Skeletal muscle tissue (tissue), 5 donors: ENCODE data around the gene CD3G. TPM values are rescaled to one million over a fixed set of nuclear protein-coding genes. Genes with fewer than 3 reads are reported as not detected.
"Not testable (repeated sequence)": the region's sequence is repeated elsewhere in the genome, so short reads cannot be mapped to it uniquely, and the experiment has no call there.

ENCODE experiments used
- H3K27ac ChIP-seq: one replicate; pipeline ENCODE4 v1.7.0; 2013; ENCODE audit warnings: mild to moderate bottlenecking, low read depth, low read length, inconsistent platforms
- H3K27me3 ChIP-seq, 3 donors: one replicate each; pipeline ENCODE4 v1.7.0; 2013; ENCODE audit warnings: low read length in 3 of 3; ENCODE audit not compliant: control insufficient read depth in 3 of 3, insufficient read depth in 3 of 3
- H3K36me3 ChIP-seq, 3 donors: one replicate each; pipeline ENCODE4 v1.7.0; 2013; ENCODE audit warnings: low read length in 3 of 3; ENCODE audit not compliant: control insufficient read depth in 3 of 3, insufficient read depth in 3 of 3
- H3K4me1 ChIP-seq, 3 donors: one replicate each; pipeline ENCODE4 v1.7.0; 2013; ENCODE audit warnings: low read length in 3 of 3, mild to moderate bottlenecking in 3 of 3; ENCODE audit not compliant: control insufficient read depth in 3 of 3, insufficient read depth in 3 of 3
- H3K4me3 ChIP-seq, 3 donors: one replicate each; pipeline ENCODE4 v1.7.0; 2013; ENCODE audit warnings: low read length in 3 of 3
- H3K9ac ChIP-seq, 3 donors: one replicate each; pipeline ENCODE4 v1.7.0; 2013; ENCODE audit warnings: low read length in 3 of 3, mild to moderate bottlenecking in 3 of 3, moderate library complexity in 2 of 3, low read depth in 1 of 3
- H3K9me3 ChIP-seq, 3 donors: one replicate each; pipeline ENCODE4 v1.7.0; 2013; ENCODE audit warnings: low read length in 3 of 3; ENCODE audit not compliant: control insufficient read depth in 3 of 3
- small RNA-seq: library from RNA; depleted of rRNA; stranded (forward); fragments of <200 nt; gene quantifications from one replicate; pipeline ENCODE3, GENCODE V24; 2014
- total RNA-seq: library from RNA; depleted of rRNA; stranded (reverse); fragments of >200 nt; gene quantifications from one replicate; pipeline ENCODE4 v1.2.3, GENCODE V29; 2014
- donor health status: Osteomylitis.

CD3G gene
- total RNA-seq, 1 donor from 2014 or later, result under 0.01 TPM

DNA sequence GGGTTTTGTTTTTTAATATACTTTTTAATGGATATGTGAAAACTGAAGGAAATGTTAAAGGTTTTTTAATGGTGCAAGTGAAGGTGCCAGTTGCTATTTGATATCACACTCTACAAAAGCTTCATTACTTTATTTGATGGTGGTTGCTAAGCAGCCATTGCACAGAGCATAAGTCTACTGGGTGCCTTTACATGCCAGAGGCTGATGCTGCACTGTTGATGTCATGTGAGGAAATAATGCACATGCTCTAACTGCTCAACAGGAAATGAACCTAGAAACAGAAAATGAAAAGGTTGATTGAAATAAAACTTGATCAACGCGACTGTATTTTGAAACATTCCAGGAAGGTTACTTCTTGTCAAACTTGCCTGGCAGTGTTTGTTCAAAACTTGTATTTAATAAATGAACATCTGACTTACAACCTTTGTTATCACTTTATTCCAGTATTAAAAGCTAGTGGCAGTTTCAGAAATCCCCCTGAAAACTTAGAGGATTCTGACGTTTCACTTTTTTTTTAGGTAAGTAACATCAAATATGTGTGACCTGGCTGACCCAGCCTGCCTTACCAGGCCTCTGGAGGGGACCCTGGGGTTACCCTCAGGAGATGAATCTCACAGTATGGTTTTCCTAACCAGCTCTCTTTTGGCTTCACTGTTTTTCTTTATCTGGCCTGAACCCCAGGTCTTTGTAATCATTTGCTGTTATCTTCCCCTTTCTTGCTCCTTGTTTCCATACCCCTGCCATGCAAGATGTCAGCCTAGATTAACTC, 54.8 kb downstream of the CD3G start:
- H3K27me3 ChIP-seq, result no peaks in the 10 kb centered on the region
- no peak overlapping the region for H3K9ac ChIP-seq
- no peak overlapping the region for H3K4me3 ChIP-seq
- H3K27ac ChIP-seq, result no peak overlapping the region
- H3K4me1 ChIP-seq, result peaks cover 13 to 18% (median 16%) of the 10 kb centered on the region in 3 donors
- no peaks in the 10 kb centered on the region for H3K9me3 ChIP-seq
- H3K36me3 ChIP-seq, result peaks cover 13 to 33% (median 22%) of the 10 kb centered on the region in 3 donors

DNA sequence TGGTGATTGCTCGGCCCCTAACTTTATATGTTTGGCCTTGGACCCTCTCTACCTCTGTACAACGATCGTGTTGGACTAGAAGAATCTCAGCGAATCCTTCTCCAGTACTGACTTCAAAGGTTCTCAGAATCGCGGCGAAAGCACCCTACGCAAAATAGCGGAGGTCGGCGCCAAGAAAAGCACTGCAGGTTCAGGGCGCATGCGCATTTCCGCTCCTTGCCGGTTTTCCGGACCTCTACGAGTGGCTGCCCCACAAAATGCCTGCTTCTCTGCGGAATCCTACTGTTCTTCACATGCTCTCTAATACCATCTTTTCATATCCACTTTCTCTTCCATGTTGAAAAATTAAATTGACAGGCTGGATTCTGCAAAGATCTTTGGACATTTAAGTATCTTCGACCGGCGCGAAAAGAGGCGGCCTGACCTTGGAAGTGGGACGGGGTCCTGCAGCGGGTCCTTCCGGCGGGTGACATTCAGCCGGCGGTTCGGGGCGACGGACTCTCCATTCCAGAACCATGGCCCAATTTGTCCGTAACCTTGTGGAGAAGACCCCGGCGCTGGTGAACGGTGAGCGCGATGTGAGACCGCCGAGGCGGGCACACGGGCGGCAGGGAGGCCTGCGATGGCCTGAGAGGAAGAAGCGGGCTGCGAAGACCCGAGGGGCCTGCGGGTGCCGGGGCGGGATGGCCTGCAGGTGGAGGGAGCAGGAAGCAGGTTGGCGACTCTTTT, 57.2 kb downstream of the CD3G start, which contains the start of gene ATP5MG:
Gene ATP5MG (plus strand): TSS at position 456 of the 729 bp plus-strand sequence. CDS start 60 bp downstream, at position 516.
- H3K4me1 ChIP-seq, result peaks cover 13 to 26% (median 24%) of the 10 kb centered on the region in 3 donors
- peak within 1 kb of the TSS; percentile 93 to 100 (median 99) for H3K4me3 ChIP-seq
- H3K36me3 ChIP-seq, result peaks cover 5 to 23% (median 5%) of the 10 kb centered on the region in 3 donors

DNA sequence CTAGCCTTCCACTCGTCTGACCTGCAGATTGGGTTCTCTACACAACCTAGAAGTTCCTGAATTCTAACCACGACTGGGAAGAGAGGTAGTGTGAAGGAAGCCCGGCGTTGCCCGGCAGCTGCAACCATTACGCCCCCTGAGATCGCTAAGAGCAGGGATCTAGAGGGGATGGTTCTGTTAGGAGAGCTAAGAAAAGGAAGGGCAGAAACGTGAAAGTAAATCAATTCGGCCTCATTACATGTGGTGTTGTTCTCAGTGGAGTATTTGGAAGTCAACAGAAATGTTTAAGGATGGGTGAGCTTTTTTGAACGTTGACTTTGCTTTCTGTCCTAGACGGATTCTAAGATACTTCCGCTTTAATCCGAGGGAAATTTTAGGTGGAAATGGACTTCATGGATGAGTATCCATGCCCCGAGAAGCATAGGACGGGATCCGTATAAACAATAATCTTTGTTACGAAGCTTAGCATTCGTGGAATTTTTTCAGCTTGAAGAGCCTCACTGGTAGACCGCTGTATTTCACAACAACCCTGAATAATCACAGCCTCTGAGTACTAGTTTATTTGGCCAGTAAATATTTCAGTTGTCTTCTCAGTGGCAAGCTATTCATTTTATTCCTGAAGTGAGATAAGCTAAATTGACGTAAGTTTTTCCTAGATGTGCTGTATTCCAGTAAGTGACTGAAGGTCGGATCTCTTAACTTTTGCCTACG, 57.9 kb downstream of the CD3G start:
- H3K9ac ChIP-seq, result peak overlapping the region; percentile 96 to 98 (median 96)
- H3K27ac ChIP-seq, result peak overlapping the region; percentile 93
- peaks cover 13 to 30% (median 26%) of the 10 kb centered on the region in 3 donors for H3K4me1 ChIP-seq
- peak overlapping the region; percentile 93 to 100 (median 99) for H3K4me3 ChIP-seq
- H3K36me3 ChIP-seq, result peaks cover 9 to 23% (median 10%) of the 10 kb centered on the region in 3 donors
- H3K9me3 ChIP-seq, result no peaks in the 10 kb centered on the region
- no peaks in the 10 kb centered on the region for H3K27me3 ChIP-seq

More for the DNA sequence above, 57.2 kb downstream of the CD3G start, which contains the start of gene ATP5MG:
- Histone ChIP-seq H3K9me3 (no peaks in the 10 kb centered on the region), H3K27ac (peak within 1 kb of the TSS; percentile 93), H3K27me3 (no peaks in the 10 kb centered on the region), H3K9ac (peak within 1 kb of the TSS; percentile 96 to 98 (median 96))

DNA sequence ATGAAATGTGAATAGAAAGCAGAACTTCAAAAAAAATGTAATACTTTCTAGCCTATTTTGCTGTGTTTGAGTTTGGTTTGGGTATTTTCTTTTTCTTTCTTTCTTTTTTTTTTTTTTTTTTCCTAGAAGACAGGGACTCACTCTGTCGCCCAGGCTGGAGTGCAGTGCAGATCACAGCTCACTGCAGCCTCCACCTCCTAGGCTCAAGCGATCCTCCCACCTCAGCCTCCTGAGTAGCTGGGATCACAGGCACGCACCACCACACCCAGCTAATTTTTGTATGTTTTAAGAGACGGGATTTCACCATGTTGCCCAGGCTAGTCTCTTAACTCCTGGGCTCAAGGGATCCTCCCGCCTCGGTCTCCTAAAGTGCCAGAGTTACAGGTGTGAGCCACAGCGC, 58.5 kb downstream of the CD3G start:
- Histone ChIP-seq H3K9ac (peak overlapping the region; percentile 96 to 98 (median 96)), H3K4me1 (peaks cover 13 to 30% (median 26%) of the 10 kb centered on the region in 3 donors), H3K27ac (peak overlapping the region; percentile 93), H3K4me3 (peak overlapping the region; percentile 93 to 100 (median 99)), H3K36me3 (peaks cover 8 to 23% (median 9%) of the 10 kb centered on the region in 3 donors)
- not testable (repeated sequence) for H3K27me3 ChIP-seq, H3K9me3 ChIP-seq

Small RNA genes within 50 kb of the gene (small RNA-seq; reads per million reads assigned to genes)
- not detected for gene AP001582.1

Other genes starting within 250 kb of the CD3G start
- 2.1 TPM for gene SCN4B, start 191.5 kb upstream of the CD3G start, total RNA-seq
- gene SCN2B, start 167.7 kb upstream of the CD3G start, total RNA-seq, result 2.1 TPM
- 6.8 TPM for gene JAML, start 119.3 kb upstream of the CD3G start, total RNA-seq
- 1.0 TPM for gene MPZL3, start 92.0 kb upstream of the CD3G start, total RNA-seq
- 1.0 TPM for gene MPZL2, start 80.0 kb upstream of the CD3G start, total RNA-seq
- not detected for gene CD3E, start 39.6 kb upstream of the CD3G start, total RNA-seq
- gene CD3D, start 1.6 kb upstream of the CD3G start, total RNA-seq, result not detected
- 21.4 TPM for gene UBE4A, start 15.3 kb downstream of the CD3G start, total RNA-seq
- gene ATP5MG, start 57.3 kb downstream of the CD3G start, total RNA-seq, result 79.9 TPM
- 20.4 TPM for gene KMT2A, start 92.1 kb downstream of the CD3G start, total RNA-seq
- 1.0 TPM for gene TTC36, start 183.1 kb downstream of the CD3G start, total RNA-seq
- 8.9 TPM for gene TMEM25, start 186.8 kb downstream of the CD3G start, total RNA-seq
- gene IFT46, start 221.6 kb downstream of the CD3G start, total RNA-seq, result 26.6 TPM
- gene ARCN1, start 228.1 kb downstream of the CD3G start, total RNA-seq, result 61.1 TPM